ENCODE results near the gene IRF8.

IRF8 gene

DNA sequence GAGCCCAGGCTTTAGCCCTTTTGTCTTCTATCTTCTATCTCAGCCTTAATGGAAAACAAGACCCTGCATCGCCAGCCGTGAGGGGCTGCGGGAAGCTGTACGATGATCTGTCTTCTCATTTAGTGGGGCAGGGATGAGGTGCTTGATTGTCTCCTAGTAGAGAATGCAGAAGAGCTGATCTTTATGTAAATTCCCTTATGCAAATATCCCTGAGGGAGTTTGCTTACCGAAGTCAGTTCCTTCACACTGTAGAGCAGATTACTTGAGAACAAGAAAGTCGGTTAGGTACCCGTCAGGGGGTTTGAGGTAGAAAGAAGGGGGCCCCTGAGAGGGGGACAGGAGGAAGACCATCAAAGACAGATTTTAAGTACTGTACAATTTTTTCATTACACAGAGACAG is 66.2 kb downstream of the IRF8 start:
- DNase-seq (ENCODE audit: low read depth): no peak
- no peak overlapping the region for H3K4me3 ChIP-seq (ENCODE audit: low read depth, low read length)
- TF ChIP-seq CTCF (conservative IDR thresholded peaks at IDR 0.05; ENCODE audit: low read depth, low read length): no peak

GRCh38 chr16:85967111-85967510 is 68.1 kb downstream of the IRF8 start:
- H3K4me3 ChIP-seq (ENCODE audit: low read depth, low read length): no peak overlapping the region
- DNase-seq (ENCODE audit: low read depth): no peak
- no peak for TF ChIP-seq CTCF (conservative IDR thresholded peaks at IDR 0.05; ENCODE audit: low read depth, low read length)

DNA sequence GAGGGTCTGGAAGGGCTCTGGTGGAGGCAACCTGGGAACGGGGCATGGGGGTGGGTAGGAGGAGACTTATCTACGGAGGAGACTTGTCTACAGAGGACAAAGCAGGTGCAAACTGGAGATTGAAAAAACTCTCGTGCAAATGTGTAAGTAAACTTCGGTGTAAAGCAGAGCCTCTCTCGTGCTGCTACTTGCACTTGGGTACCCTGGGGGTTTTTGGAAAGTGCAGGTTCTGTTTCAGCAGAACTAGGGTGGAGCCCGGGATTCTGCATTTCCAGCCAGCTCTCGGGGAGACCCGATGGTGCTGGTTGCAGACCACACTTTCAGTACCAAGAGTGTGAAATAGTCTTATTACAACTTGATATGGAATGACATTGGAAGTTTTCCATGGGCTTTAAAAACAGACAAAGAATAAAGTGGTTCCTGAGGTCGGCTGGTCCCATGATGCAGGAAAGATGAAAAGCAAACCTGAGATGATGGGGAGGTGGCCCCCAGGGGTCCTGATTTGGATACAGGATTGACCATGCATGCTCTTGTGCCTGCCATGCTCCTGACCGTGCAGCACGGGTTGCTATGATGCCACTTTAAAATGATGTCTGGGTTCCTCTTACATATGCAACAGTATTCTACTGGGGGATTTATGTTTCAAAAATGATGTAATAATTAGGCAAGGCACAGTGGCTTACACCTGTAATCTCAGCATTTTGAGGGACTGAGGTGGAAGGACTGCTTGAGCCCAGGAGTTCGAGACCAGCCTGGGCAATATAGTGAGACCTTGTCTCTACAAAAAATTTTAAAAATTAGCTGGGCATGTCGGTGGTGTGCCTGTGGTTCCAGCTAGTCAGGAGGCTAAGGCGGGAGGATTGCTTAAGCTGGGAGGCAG is 69.3 kb downstream of the IRF8 start:
- no peak overlapping the region for H3K4me3 ChIP-seq (ENCODE audit: low read depth, low read length)
- DNase-seq (ENCODE audit: low read depth): peak; percentile 9
- TF ChIP-seq CTCF (conservative IDR thresholded peaks at IDR 0.05; ENCODE audit: low read depth, low read length): no peak

GRCh38 chr16:85969159-85969558 is 70.2 kb downstream of the IRF8 start:
- TF ChIP-seq CTCF (conservative IDR thresholded peaks at IDR 0.05; ENCODE audit: low read depth, low read length): no peak
- no peak overlapping the region for H3K4me3 ChIP-seq (ENCODE audit: low read depth, low read length)
- DNase-seq (ENCODE audit: low read depth): peak; percentile 82

GRCh38 chr16:85969591-85969990 is 70.6 kb downstream of the IRF8 start:
- TF ChIP-seq CTCF (conservative IDR thresholded peaks at IDR 0.05; ENCODE audit: low read depth, low read length): no peak
- H3K4me3 ChIP-seq (ENCODE audit: low read depth, low read length): no peak overlapping the region
- peak; percentile 40 for DNase-seq (ENCODE audit: low read depth)

GRCh38 chr16:85970016-85970733 is 71.2 kb downstream of the IRF8 start:
- no peak for DNase-seq (ENCODE audit: low read depth)
- TF ChIP-seq CTCF (conservative IDR thresholded peaks at IDR 0.05; ENCODE audit: low read depth, low read length): no peak
- no peak overlapping the region for H3K4me3 ChIP-seq (ENCODE audit: low read depth, low read length)
